HG03097 (cell line): ENCODE data around the gene LRRFIP1.
"Not testable (repeated sequence)": the region's sequence is repeated elsewhere in the genome, so short reads cannot be mapped to it uniquely, and the experiment has no call there.

ENCODE experiments used
- ATAC-seq: cut with Tn5 transposase; IDR thresholded peaks from one replicate; pipeline ENCODE4 v1.9.1; 2021; ENCODE audit not compliant: unreplicated experiment, low FRiP score

Gene LRRFIP1

DNA sequence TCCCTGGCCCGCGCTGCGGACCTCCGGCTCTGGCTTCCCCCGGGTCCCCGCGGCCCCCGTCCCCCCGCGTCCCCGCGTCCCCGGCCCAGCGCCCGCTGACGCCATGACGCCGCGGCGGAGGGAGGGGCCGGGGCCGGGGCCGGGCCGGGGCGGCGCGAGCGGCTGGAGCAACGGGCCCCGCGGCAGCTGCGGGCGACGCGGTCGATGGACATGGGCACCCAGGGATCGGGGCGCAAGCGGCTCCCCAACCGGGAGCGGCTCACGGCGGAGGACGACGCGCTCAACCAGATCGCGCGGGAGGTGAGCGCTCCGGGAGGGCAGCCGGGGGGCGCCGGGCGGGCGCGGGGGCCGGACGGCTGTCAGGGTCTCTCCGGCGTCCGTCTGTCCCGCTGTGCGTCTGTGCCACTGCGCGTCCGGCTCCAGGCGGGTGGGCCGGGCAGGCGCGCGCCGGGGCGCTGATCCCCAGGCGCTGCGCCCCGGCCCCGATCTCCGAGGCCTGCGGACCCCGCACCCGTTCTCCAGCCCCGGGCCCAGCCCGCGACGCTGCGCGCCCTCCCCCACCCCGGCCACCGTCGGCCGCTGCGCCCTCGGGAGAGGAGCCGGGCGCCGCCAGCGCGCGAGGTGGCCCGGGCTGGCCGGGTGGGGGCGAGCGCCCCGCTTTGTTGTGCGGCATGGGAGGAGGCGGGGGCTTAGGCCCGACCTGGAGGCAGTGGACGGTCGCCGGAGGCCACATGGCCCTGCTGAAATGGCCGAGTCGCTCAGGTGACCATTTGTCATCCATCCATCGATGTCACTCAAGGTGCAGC lies at the start of gene LRRFIP1:
TSS of gene LRRFIP1 (plus strand) at position 147 of the 806 bp plus-strand sequence. CDS start at position 205, 58 bp downstream.
- ATAC-seq: no peak

DNA sequence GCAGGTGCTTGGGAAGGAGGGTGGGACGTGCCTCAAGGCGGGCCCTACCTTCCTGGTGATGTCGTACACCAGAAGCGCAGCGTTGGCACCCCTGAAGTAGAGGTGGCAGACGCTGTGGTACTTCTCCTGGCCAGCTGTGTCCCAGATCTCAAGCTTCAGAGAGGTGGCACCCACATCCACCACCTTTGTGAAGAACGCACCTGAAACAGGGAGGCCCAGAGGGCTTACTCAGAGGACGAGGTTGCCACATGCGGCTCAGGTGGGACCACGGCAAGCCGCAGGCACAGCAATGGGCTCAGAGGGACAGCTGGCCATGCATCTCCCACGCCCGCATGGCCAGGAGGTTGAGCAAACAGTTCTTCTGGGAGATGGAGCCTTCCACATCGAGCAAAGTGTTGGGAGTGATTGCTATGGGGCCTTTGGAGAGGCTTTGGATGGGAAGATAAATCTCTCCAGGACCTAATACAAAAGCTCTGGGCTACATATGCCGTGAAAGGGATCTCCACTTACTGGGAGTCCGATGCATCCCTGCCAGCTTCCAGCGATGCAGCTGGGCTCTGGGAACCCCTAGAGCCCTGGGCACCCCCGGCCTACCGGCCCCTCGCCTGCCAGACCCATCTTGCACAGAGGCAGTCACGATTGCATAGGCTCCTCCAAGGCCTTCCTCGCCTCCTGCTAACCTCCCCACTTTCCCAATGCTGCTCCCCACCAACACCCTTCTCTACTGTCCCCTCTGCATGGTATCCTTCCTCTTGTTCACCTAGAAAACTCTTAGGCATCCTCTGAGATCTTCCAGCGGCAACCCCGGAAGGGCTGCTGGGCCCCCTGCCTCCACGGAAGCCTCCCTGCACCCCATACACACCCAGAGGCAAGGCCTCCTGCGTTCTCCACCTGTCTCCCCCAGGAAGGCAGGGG lies 49.2 kb upstream of the LRRFIP1 start:
- ATAC-seq: no peak

- ATAC-seq: no peak
Measured at GRCh38 chr2:237581326-237581725, 46.1 kb upstream of the LRRFIP1 start.

GRCh38 chr2:237581751-237582746 lies 45.3 kb upstream of the LRRFIP1 start:
- ATAC-seq: no peak

DNA sequence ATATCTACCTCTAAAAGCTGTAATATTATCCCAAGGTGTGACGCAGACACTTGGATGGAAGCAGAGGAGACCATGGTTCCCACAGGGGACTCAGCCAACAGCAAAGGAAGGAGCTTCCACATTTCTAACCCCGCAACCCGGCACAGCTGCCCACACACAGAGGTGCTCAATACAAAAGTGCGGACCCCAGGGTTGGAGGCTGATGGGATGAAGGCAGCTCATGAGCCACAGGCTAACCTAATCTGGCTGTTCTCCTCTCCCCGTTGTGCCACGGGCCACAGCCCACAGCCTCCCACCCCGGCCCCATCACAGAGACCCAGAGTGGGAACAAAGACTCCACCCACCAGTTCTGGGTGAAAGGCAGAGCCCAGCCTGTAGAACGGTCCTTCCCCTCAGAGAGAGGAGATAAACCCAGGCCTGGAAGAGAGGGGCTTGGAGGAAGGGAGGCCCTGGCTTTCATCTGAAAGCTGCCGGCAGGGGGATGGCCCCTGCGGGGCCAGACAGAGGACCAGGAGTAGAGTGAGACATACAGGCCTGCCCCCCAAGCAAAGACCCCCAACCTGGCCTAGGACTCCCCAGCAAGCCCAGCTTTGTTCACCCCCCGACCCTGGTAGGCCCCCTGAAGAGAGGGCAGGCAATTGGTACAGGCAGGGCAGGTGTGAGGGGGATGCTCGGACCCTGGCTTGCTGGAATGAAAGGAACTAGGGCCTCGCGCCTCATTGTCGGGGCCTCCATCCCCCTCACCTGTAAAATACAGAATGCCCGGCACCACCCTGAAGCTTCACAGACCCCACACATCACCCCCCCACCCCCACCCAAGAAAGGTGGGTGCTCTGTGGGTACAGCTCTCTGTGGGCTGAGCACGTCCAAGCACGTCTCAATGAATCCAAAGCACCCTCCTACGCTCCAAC lies 43.7 kb upstream of the LRRFIP1 start:
- no peak for ATAC-seq

DNA sequence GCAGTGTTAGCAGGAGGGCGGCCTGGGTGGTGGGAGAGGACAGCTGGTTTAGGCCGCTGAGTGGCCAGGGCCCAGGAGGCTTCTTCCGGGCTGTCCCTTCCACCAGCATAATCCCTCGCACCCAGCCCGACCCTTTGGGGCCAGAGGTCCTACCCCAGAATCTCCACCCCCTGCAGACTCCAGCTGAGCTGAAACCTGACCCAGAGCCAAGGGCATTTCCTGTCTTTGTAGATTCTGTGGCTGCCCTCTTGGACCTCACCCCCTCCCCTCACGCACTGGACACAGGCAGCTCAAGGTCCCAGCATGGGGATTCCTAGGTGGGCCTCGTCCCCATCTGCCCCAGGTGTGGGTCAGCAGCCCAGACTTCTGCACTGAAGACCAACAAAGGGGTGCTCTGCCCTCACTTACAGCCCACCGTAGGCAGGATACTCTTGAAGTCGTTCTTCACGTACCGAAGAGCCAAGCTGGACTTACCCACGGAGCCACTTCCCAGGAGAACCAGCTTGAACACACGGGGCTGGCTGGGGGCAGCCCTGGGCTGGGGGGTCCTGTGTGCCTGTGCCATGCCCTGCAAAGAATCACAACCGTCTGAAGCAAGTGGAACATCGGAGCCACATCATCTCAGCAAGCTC lies 41.7 kb upstream of the LRRFIP1 start:
- ATAC-seq: no peak

GRCh38 chr2:237588044-237588696 lies 39.2 kb upstream of the LRRFIP1 start:
- ATAC-seq: no peak

GRCh38 chr2:237590272-237591140 lies 36.9 kb upstream of the LRRFIP1 start, which contains the start of gene RAB17:
Gene RAB17, minus strand, starts transcription at chr2:237590734. Its CDS starts 4,580 bp downstream, at chr2:237586154.
- ATAC-seq: no peak

DNA sequence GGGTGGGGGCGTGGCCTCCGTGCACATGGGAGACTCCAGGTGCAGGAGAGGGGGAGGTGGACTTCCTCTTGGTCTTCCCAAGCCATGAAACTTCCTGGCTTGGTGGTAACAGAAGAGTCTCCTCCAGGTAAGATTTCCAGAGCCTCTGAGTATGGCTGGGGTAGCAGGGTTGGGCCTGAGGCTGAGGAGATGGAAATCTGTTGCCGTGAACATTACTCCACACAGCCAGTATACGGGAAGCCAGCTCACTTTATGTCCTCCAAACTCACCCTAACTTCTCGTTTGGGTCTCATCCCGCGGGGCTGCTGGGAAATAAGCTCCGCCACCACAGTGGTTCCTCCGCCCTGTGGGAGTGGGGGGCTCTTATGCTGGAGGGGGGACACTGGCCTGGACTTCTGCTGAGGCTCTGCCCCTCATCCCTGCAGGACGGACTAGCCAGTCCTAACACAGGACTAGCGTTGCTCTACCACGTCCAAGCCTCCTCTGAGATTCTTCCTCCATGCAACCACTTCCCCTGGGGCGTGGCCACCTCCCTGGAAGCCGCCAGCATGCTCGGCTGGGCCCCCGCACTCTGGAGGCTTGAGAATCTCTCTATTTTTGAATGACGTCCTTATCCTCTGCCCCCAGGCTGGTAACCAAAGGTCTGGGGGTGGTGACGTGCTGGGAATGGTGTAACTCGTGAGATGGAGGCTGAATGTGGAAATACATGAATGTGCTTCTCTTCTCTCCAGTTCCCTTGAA lies 36.1 kb upstream of the LRRFIP1 start:
- no peak for ATAC-seq

- no peak for ATAC-seq
Measured at GRCh38 chr2:237592425-237592980, 34.9 kb upstream of the LRRFIP1 start.

- ATAC-seq: no peak
Measured at GRCh38 chr2:237593036-237593435, 34.4 kb upstream of the LRRFIP1 start.

- no peak for ATAC-seq
Measured at GRCh38 chr2:237593596-237594320, 33.6 kb upstream of the LRRFIP1 start.

DNA sequence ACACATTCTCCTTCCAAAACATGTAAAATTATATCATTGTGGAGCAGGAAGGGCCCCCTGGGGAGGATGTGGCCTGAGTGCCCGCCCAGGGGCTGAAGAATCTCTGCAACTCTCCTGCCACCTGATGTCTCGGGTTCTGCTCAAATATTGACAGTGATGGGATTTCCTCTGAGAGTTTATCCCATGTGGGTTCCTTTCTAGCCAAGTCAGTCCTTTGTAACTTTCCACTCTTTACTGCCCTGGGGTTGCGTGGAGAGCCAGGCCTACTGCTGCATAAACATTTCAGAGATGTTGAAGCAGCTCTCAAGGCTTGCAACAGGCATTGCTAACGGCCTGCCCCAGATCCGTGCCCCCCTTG lies 32.9 kb upstream of the LRRFIP1 start:
- no peak for ATAC-seq

DNA sequence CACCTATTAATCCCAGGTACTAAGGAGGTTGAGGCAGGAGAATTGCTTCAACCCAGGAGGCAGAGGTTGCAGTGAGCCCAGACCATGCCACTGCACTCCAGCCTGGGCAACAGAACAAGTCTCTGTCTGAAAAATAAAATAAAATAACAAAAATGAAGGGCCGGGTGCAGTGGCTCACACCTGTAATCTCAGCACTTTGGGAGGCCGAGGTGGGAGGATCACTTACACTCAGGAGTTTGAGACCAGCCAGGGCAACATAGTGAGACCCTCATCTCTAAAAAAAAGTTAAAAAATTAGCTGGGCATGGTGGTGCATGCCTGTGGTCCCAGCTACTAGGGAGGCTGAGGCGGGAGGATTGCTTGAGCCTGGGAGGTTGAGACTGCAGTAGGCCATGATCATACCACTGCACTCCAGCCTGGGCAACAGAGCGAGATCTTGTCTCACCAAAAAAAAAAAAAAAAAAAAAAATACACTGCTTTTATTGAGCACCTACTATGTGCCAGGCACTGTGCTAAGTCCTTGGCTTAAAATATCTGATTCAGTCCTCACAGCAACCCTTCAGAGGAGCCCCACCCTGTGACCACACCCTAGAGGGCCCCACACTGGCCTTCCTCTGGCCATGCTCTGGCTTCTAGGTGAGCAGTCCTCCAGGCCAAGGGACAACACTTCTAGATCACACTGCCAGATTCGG lies 31.4 kb upstream of the LRRFIP1 start:
- ATAC-seq: not testable (repeated sequence)

DNA sequence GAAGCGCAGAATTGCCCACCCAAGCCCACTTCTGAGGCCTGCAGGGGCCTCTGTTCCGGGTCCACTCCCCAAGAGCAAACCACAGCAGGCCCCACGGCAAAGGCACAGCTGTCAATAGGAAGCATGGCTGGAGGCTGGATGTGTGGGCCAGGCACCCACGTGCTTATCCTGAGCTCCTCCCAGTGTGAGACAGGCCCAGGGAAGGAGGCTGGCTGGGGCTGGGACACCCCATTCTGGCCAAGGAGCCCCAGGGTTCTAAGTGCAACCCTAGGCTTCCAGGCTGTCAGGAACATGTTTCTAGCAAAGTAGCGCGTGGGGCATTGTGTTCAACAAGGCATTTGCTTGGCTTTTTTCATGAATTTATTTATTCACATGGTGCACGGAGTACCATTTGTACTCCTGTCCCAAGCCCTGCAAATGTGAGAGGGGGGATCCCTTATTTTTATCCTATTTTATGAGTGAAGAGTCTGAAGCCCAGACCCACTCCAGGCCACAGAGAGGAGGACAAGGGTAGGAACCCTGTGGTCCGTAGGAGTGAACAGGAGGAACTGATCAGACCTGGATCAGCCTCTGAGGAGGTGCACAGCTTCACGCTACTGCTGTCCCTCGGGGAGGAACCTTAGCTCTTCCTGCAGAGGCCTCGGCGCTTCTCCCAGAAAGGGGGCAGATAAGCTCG lies 30.7 kb upstream of the LRRFIP1 start:
- no peak for ATAC-seq
